Uterus (tissue), 2 donors: ENCODE measurements around the gene ATP11B.

ENCODE experiments used
- CTCF ChIP-seq, 4 experiments: fragments of 200-600 bp in 2 of 4; fragments of 450-650 bp in 2 of 4; sonication (generic) in 2 of 4; IDR thresholded peaks; one replicate each; pipeline ENCODE4 v1.5.1; 2016 to 2019; ENCODE audit warnings: antibody characterized with exemption in 4 of 4, mild to moderate bottlenecking in 2 of 4, moderate library complexity in 1 of 4
- POLR2A ChIP-seq, 2 donors: fragments of 450-650 bp; IDR thresholded peaks; one replicate each; pipeline ENCODE4 v1.6.1; 2016; ENCODE audit warnings: antibody characterized with exemption in 2 of 2, mild to moderate bottlenecking in 1 of 2, moderate library complexity in 1 of 2

- no peak for TF ChIP-seq CTCF (IDR thresholded peaks at IDR 0.05)
- TF ChIP-seq POLR2A (IDR thresholded peaks at IDR 0.05) = no peak
Observed at GRCh38 chr3:182947888-182948287, 154.6 kb downstream of the ATP11B start.
